H1 (cell line): ENCODE results near the gene CEP41. TPM values are rescaled to one million over a fixed set of nuclear protein-coding genes. Genes with fewer than 3 reads are reported as not detected.

Experiments
- CTCF ChIA-PET: fragments of 300-600 bp; sonication (Branson Sonifier 250); formaldehyde crosslinking; loops from one replicate; lab custom pipeline; 2021; ENCODE audit not compliant: partially characterized antibody; lab: Charles Lee
- POLR2A ChIA-PET: fragments of 300-600 bp; sonication (Branson Sonifier 250); formaldehyde crosslinking; loops from one replicate; lab custom pipeline; 2021; ENCODE audit warnings: inconsistent platforms; ENCODE audit not compliant: partially characterized antibody; lab: Charles Lee
- DNase-seq, 2 experiments: peaks; one replicate each; pipeline versions ENCODE4 v3.0.0 to v3.0.0-alpha.2; 2010 to 2022; ENCODE audit warnings: low spot score in 2 of 2, low read depth in 1 of 2, mixed read lengths in 1 of 2
- FAIRE-seq: peaks from 2 replicates; lab custom pipeline; 2011; peaks lifted over from hg19 to GRCh38; lab: Jason Lieb, UNC
- H2AFZ ChIP-seq: 2 replicates; pipeline ENCODE4 v1.8.1; 2012; ENCODE audit warnings: low read length, inconsistent platforms
- H2AK5ac ChIP-seq: 2 replicates; pipeline ENCODE4 v1.6.1; 2013; ENCODE audit warnings: low read depth, low read length
- H2BK120ac ChIP-seq: replicated peaks from 2 replicates; pipeline ENCODE3; 2013; ENCODE audit warnings: low read depth, low read length, inconsistent platforms
- H2BK12ac ChIP-seq: 2 replicates; pipeline ENCODE4 v1.6.1; 2013; ENCODE audit warnings: low read depth, low read length
- H2BK15ac ChIP-seq: 2 replicates; pipeline ENCODE4 v1.6.1; 2013; ENCODE audit warnings: low read length
- H2BK20ac ChIP-seq: 2 replicates; pipeline ENCODE4 v1.6.1; 2013; ENCODE audit warnings: low read length
- H2BK5ac ChIP-seq: 2 replicates; pipeline ENCODE4 v1.6.1; 2013; ENCODE audit warnings: low read depth, low read length
- H3K14ac ChIP-seq: 2 replicates; pipeline ENCODE4 v1.6.1; 2013; ENCODE audit warnings: inconsistent platforms; ENCODE audit not compliant: insufficient read length
- H3K18ac ChIP-seq: 2 replicates; pipeline ENCODE4 v1.6.1; 2013; ENCODE audit warnings: low read length; ENCODE audit errors: extremely low read depth
- H3K23ac ChIP-seq: 2 replicates; pipeline ENCODE4 v1.6.1; 2013; ENCODE audit warnings: inconsistent platforms; ENCODE audit not compliant: insufficient read length
- H3K23me2 ChIP-seq: 2 replicates; pipeline ENCODE4 v1.6.1; 2013; ENCODE audit warnings: low read depth, low read length
- H3K27ac ChIP-seq: 2 replicates; pipeline ENCODE4 v1.6.1; 2011; ENCODE audit warnings: low read depth, low read length, inconsistent platforms
- H3K27me3 ChIP-seq, 4 experiments: replicated peaks in 1 of 4; 1 replicate in 1 of 4; 2 replicates in 3 of 4; pipeline versions ENCODE4 v1.6.1 to v1.8.1; 2011 to 2013; ENCODE audit warnings: low read length in 3 of 4, mild to moderate bottlenecking in 3 of 4, inconsistent platforms in 2 of 4, mixed read lengths in 2 of 4, moderate library complexity in 1 of 4; ENCODE audit not compliant: control insufficient read depth in 3 of 4, insufficient read depth in 3 of 4; ENCODE audit errors: extremely low read depth in 1 of 4
- H3K36me3 ChIP-seq, 4 experiments: 2 replicates each; pipeline versions ENCODE4 v1.6.1 to v1.8.1; 2011 to 2013; ENCODE audit warnings: mild to moderate bottlenecking in 4 of 4, low read length in 3 of 4, moderate library complexity in 2 of 4, control low read depth in 1 of 4, inconsistent platforms in 1 of 4; ENCODE audit not compliant: insufficient read depth in 4 of 4, control insufficient read depth in 2 of 4
- H3K4ac ChIP-seq: replicated peaks from 2 replicates; pipeline ENCODE3; 2013; ENCODE audit warnings: low read length, low read depth, mixed read lengths, inconsistent platforms; ENCODE audit not compliant: insufficient read length
- H3K4me1 ChIP-seq, 4 experiments: replicated peaks in 1 of 4; 1 replicate in 1 of 4; 2 replicates in 3 of 4; pipeline versions ENCODE4 v1.6.1 to v1.8.1; 2011 to 2013; ENCODE audit warnings: low read length in 3 of 4, inconsistent platforms in 2 of 4, mixed read lengths in 1 of 4; ENCODE audit not compliant: insufficient read depth in 4 of 4, control insufficient read depth in 3 of 4
- H3K4me2 ChIP-seq, 2 experiments: 2 replicates each; pipeline versions ENCODE4 v1.6.1 to v1.8.1; 2011 to 2013; ENCODE audit warnings: low read depth in 2 of 2, low read length in 2 of 2, control low read depth in 1 of 2, inconsistent platforms in 1 of 2, mild to moderate bottlenecking in 1 of 2; ENCODE audit not compliant: insufficient read depth in 1 of 2
- H3K4me3 ChIP-seq, 4 experiments: fragments of 200-600, 300-600 bp in 1 of 4; sonication (generic), shearing (Covaris generic), sonication (Bioruptor Twin) in 1 of 4; 2 replicates each; pipeline versions ENCODE4 v1.5.1 to v1.8.1; 2011 to 2016; ENCODE audit warnings: low read length in 4 of 4, low read depth in 3 of 4, control low read depth in 2 of 4, inconsistent platforms in 2 of 4, mild to moderate bottlenecking in 2 of 4, mixed read lengths in 1 of 4, moderate library complexity in 1 of 4; ENCODE audit not compliant: insufficient read depth in 2 of 4; ENCODE audit errors: extremely low read depth in 1 of 4
- H3K56ac ChIP-seq: replicated peaks from 2 replicates; pipeline ENCODE3; 2013; ENCODE audit warnings: low read depth, mild to moderate bottlenecking, mixed read lengths, low read length, inconsistent platforms; ENCODE audit not compliant: insufficient read length
- H3K79me1 ChIP-seq: 2 replicates; pipeline ENCODE4 v1.6.1; 2013; ENCODE audit warnings: low read depth, low read length, control low read depth
- H3K79me2 ChIP-seq, 2 experiments: 2 replicates each; pipeline versions ENCODE4 v1.6.1 to v1.8.1; 2012 to 2013; ENCODE audit warnings: low read length in 2 of 2, mild to moderate bottlenecking in 2 of 2, inconsistent platforms in 1 of 2; ENCODE audit not compliant: insufficient read depth in 2 of 2, control insufficient read depth in 1 of 2
- H3K9ac ChIP-seq, 4 experiments: replicated peaks in 1 of 4; 1 replicate in 1 of 4; 2 replicates in 3 of 4; pipeline versions ENCODE4 v1.6.1 to v1.8.1; 2011 to 2013; ENCODE audit warnings: low read depth in 3 of 4, low read length in 3 of 4, control low read depth in 2 of 4, mild to moderate bottlenecking in 2 of 4, moderate library complexity in 2 of 4, inconsistent platforms in 1 of 4; ENCODE audit errors: extremely low read depth in 1 of 4
- H3K9me3 ChIP-seq, 2 experiments: 2 replicates each; pipeline versions ENCODE4 v1.6.1 to v1.8.1; 2012 to 2013; ENCODE audit warnings: mild to moderate bottlenecking in 2 of 2, moderate library complexity in 2 of 2, control low read depth in 1 of 2, inconsistent platforms in 1 of 2, low read depth in 1 of 2, low read length in 1 of 2, mixed read lengths in 1 of 2; ENCODE audit not compliant: insufficient read depth in 2 of 2
- H4K20me1 ChIP-seq, 2 experiments: replicated peaks in 1 of 2; 2 replicates each; pipeline versions ENCODE3 to v1.8.1; 2011 to 2013; ENCODE audit warnings: inconsistent platforms in 2 of 2, low read length in 2 of 2, mild to moderate bottlenecking in 1 of 2; ENCODE audit not compliant: insufficient read depth in 2 of 2, control insufficient read depth in 1 of 2
- H4K5ac ChIP-seq: 2 replicates; pipeline ENCODE4 v1.6.1; 2013; ENCODE audit warnings: low read length, low read depth, mixed read lengths, inconsistent platforms; ENCODE audit not compliant: insufficient read length
- H4K8ac ChIP-seq: 2 replicates; pipeline ENCODE4 v1.8.0; 2013; ENCODE audit warnings: mild to moderate bottlenecking, moderate library complexity, low read length, inconsistent platforms; ENCODE audit not compliant: insufficient read depth; ENCODE audit errors: extremely low read depth
- H4K91ac ChIP-seq: replicated peaks from 2 replicates; pipeline ENCODE3; 2013; ENCODE audit warnings: low read length, mixed read lengths, inconsistent platforms; ENCODE audit not compliant: insufficient read length
- CBX5 ChIP-seq: fragments of 300-800, 300-1000 bp; sonication (generic); IDR thresholded peaks from 2 replicates; pipeline ENCODE4 v1.7.1; 2016; ENCODE audit warnings: antibody characterized with exemption, low read length, low read depth
- EZH2 ChIP-seq: fragments of 200-600 bp; sonication (generic); IDR thresholded peaks from 2 replicates; pipeline ENCODE4 v1.7.1; 2012; ENCODE audit warnings: low read depth, mild to moderate bottlenecking, moderate library complexity, low read length, inconsistent platforms; ENCODE audit not compliant: severe bottlenecking
- FOSL1 ChIP-seq: IDR thresholded peaks from 2 replicates; pipeline ENCODE4 v1.6.1; 2011; ENCODE audit warnings: mild to moderate bottlenecking, low read depth, low read length, moderate library complexity; ENCODE audit not compliant: insufficient read depth
- KDM1A ChIP-seq: fragments of 200-600, 300-600 bp; sonication (generic); IDR thresholded peaks from 2 replicates; pipeline ENCODE4 v1.7.1; 2016; ENCODE audit warnings: mild to moderate bottlenecking, low read length, borderline replicate concordance
- MAFK ChIP-seq: IDR thresholded peaks from 2 replicates; pipeline ENCODE4 v1.6.1; 2012; ENCODE audit warnings: low read depth, mild to moderate bottlenecking, improper control_type of control experiment, low read length
- SIRT6 ChIP-seq: IDR thresholded peaks from one replicate; pipeline ENCODE4 v1.7.1; 2012; ENCODE audit warnings: low read length, inconsistent platforms
- ZNF274 ChIP-seq: IDR thresholded peaks from 2 replicates; pipeline ENCODE4 v1.7.0; 2012; ENCODE audit warnings: low read length, borderline replicate concordance; ENCODE audit errors: extremely low read depth
- WGBS, 2 experiments: shearing (Covaris generic) in 1 of 2; methylation state at CpG; one replicate each; pipeline versions ENCODE4 v1.1.6 to v1.1.7; 2013 to 2015; ENCODE audit warnings: low lambda C conversion rate in 2 of 2, mixed read lengths in 2 of 2, inconsistent platforms in 1 of 2, low coverage in 1 of 2, missing lambda C conversion rate in 1 of 2; ENCODE audit not compliant: insufficient replicate concordance in 2 of 2, insufficient coverage in 1 of 2, insufficient read length in 1 of 2; ENCODE audit errors: extremely low coverage in 1 of 2, missing lambda C conversion rate in 1 of 2; 5-methylcytosine and 5-hydroxymethylcytosine counted together
- polyA plus RNA-seq, 7 experiments: library from polyadenylated mRNA; depleted of rRNA in 3 of 7; stranded (reverse) in 5 of 7; unstranded in 2 of 7; fragments of >200 nt in 5 of 7; fragments of 200-250 nt in 2 of 7; gene quantifications; 1 replicate in 5 of 7; 2 replicates in 1 of 7; 4 replicates in 1 of 7; pipeline versions ENCODE4 v1.2.1 to v1.2.3, GENCODE V29; 2011 to 2013; ENCODE audit warnings: missing spikeins in 2 of 7, mixed read lengths in 2 of 7
- total RNA-seq: library from RNA; stranded (reverse); fragmentation: NEBNext Ultra II Directional; extraction: Animal tissue kit (Norgen Biotek cat#: 25700); gene quantifications from 2 replicates; pipeline ENCODE4 v1.2.1, GENCODE V29; 2021

The CEP41 gene
- total and polyA plus RNA-seq, 2 of the 8 experiments (the other 6 are each of a cell fraction or from before 2014, with no cell fraction given) = 9.3 to 12.8 TPM

- H3K23ac ChIP-seq = no peak overlapping the region
- DNase-seq (no peak), FAIRE-seq (no peak)
- no peaks in the 10 kb centered on the region for H3K36me3 ChIP-seq
- no peak overlapping the region for H2BK120ac ChIP-seq
- peaks cover 2 to 8% (median 5%) of the 10 kb centered on the region in 4 experiments for H3K4me1 ChIP-seq
- no peak overlapping the region for H2AK5ac ChIP-seq
- H3K56ac ChIP-seq = no peak overlapping the region
- ChIA-PET POLR2A (interaction anchor here (0.6 to 1.6 kb wide), 3 partner anchors 11 to 53 kb away, joined by 3 to 4 read pairs (median 3); partner anchors contain the start of gene CPA4), CTCF (interaction anchor here (0.9 to 3.0 kb wide), 5 partner anchors 8 to 146 kb away, joined by 3 to 12 read pairs (median 3); partner anchors contain the start of gene CPA1)
- TF ChIP-seq MAFK = no peak
- peak; percentile 92 for TF ChIP-seq KDM1A
- TF ChIP-seq EZH2 = no peak
- TF ChIP-seq CBX5 = no peak
- no peak for TF ChIP-seq FOSL1
- no peak for TF ChIP-seq SIRT6
- no peak for TF ChIP-seq ZNF274
- no peak overlapping the region for H3K9ac ChIP-seq
- no peak overlapping the region for H2BK20ac ChIP-seq
- no peak overlapping the region for H4K5ac ChIP-seq
- no peak overlapping the region for H4K91ac ChIP-seq
- WGBS, 2 experiments = 73% methylated on average over 5 of the region's 5 CpGs; no CpG with 5 or more reads in 1 of the 2 experiments
- H3K18ac ChIP-seq = no peak overlapping the region; the same call in 1 of the 2 replicates
- H3K23me2 ChIP-seq = no peaks in the 10 kb centered on the region
- H3K4ac ChIP-seq = no peak overlapping the region
- H3K79me1 ChIP-seq = no peaks in the 10 kb centered on the region
- H2BK5ac ChIP-seq = no peak overlapping the region
- no peaks in the 10 kb centered on the region for H4K20me1 ChIP-seq
- H3K4me3 ChIP-seq = no peak overlapping the region
- no peaks in the 10 kb centered on the region for H3K27me3 ChIP-seq
- no peak overlapping the region for H4K8ac ChIP-seq
- no peaks in the 10 kb centered on the region for H3K9me3 ChIP-seq
- H2BK12ac ChIP-seq = no peak overlapping the region
- no peak overlapping the region for H3K14ac ChIP-seq
- no peak overlapping the region for H3K27ac ChIP-seq
- H3K4me2 ChIP-seq = 0 out of 4 replicates have a peak overlapping the region, but pooled peaks of 1 of the 2 experiments have one; percentile 16
- H2BK15ac ChIP-seq = no peak overlapping the region
- no peak overlapping the region for H2AFZ ChIP-seq
- no peaks in the 10 kb centered on the region for H3K79me2 ChIP-seq
Observed at GRCh38 chr7:130345725-130346124, 95.1 kb downstream of the CEP41 start.
